GM13976 (cell line): Measurements from ENCODE around the gene BAMBI.
"Not testable (repeated sequence)": the region's sequence is repeated elsewhere in the genome, so short reads cannot be mapped to it uniquely, and the experiment has no call there.

Experiments used
- DNase-seq: peaks from one replicate; pipeline ENCODE4 v3.0.0; 2012; ENCODE audit warnings: low spot score
- in situ Hi-C: fragments of 300-500 bp; cut with MboI; formaldehyde crosslinking; loops from one replicate; pipeline ENCODE4 v1.12.0; 2022; ENCODE audit warnings: low sequenced_read_pairs, mixed read lengths, inconsistent platforms; ENCODE audit not compliant: unreplicated experiment
- TF ChIP-seq, protein P1 (sequence below): IDR thresholded peaks from 2 replicates; pipeline ENCODE4 v1.5.1; 2012; ENCODE audit warnings: borderline replicate concordance, mild to moderate bottlenecking; ENCODE audit not compliant: insufficient read depth; ENCODE audit errors: extremely low read depth, missing control alignments, control extremely low read depth

Gene BAMBI

DNA sequence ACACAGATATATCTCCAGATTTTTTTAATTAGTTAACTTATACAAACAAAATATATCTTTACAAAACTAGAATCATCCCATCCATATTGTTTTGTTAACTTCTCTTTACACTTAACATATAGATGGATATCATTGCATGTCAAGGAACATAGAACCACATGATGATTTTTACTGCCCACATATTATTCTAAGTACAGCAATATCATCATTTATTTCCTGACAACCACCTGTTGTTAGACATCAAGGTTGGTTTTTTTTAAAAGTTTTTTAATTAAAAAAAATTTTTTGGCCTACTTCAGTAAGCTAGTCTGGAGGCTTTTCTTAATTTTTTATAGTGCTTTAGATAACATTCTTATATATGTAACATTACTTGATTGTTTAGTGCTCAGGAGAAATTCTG is 38.9 kb upstream of the BAMBI start:
- TF ChIP-seq, protein P1, sequence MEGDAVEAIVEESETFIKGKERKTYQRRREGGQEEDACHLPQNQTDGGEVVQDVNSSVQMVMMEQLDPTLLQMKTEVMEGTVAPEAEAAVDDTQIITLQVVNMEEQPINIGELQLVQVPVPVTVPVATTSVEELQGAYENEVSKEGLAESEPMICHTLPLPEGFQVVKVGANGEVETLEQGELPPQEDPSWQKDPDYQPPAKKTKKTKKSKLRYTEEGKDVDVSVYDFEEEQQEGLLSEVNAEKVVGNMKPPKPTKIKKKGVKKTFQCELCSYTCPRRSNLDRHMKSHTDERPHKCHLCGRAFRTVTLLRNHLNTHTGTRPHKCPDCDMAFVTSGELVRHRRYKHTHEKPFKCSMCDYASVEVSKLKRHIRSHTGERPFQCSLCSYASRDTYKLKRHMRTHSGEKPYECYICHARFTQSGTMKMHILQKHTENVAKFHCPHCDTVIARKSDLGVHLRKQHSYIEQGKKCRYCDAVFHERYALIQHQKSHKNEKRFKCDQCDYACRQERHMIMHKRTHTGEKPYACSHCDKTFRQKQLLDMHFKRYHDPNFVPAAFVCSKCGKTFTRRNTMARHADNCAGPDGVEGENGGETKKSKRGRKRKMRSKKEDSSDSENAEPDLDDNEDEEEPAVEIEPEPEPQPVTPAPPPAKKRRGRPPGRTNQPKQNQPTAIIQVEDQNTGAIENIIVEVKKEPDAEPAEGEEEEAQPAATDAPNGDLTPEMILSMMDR, result no peak
- in situ Hi-C loops, result no loop called here
- DNase-seq, result no peak

DNA sequence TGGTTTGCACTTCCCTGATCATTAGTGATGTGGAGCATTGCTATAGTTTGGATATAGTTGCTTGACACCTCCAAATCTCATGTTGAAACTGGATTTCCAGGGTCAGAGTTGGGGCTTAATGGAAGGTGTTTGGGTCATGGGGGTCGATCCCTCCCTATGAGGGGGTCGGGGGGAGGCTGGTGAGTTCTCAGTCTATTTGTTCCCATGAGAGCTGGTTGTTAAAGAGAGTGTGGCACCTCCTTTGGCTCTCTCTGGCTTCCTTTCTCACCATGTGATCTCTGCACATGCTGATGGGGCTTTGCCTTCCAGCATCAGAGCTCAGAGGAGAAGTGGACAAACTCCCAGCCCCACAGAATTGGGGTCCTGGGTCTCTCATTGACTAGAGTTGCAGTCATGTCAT is 36.8 kb upstream of the BAMBI start:
- DNase-seq, result no peak
- in situ Hi-C loops, result no loop called here
- TF ChIP-seq, protein P1, result no peak

DNA sequence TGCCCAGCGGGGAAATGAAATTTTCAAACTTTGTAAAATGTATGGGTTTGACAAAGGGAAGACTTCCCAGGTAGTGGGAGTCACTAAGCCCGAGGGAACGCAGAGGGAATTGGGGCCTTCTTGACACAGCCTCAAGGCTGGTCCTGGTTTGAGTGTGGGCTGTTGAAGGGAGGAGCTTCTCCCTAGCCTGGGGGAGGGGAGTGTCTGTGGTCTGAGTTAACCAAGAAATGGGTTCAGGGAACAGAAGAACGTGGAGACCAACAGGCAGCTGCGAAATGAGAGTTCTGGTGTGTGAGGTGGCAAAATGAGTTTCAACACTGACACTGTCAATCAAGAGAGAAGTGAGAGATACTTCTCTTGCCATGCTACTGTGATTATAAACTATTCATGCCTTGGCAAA is 32.7 kb upstream of the BAMBI start:
- in situ Hi-C loops, result no loop called here
- TF ChIP-seq, protein P1, result no peak
- DNase-seq, result no peak

DNA sequence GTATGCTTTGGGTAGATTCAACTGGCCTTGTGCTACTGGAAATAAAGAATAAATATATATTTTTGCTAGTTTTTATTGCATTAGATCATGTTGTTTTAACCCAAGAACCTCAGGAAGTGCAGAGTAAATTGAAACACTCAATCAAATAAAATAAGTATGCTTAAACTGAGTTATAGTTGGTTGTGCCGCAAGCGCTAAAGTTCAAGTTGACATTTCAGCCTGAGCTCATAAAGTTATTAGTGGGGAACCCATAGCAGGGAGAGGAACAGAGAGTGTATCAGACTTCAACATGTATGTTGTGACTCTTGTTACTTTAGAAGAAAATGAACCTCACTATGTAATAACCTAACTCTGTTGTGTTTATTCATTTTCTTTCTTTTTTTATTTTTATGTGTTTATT is 25.2 kb upstream of the BAMBI start:
- TF ChIP-seq, protein P1, result no peak
- DNase-seq, result no peak
- in situ Hi-C loops, result loop anchor here (25.0 kb wide), 2 partner anchors 485 to 660 kb away; no protein-coding TSS in a partner anchor

DNA sequence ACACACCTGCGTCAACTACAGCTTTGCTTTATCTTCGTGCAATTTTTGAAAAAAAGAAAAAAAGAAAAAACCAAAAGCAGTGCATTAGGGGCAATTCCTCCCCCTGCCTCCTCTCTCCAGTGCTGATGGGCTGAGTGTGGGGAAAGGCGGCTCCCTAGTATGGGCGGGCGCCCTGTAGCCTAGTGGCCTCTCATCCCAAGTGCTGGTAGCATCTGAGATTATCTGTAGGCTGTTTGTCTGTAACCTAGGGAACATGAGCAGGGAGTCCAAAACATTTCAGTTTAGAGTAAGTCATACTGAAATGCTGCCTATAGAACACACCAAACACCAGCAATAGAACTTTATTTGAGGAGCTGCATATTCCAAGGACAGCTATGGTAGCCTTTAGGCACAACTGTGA is 24.6 kb upstream of the BAMBI start:
- TF ChIP-seq, protein P1, result no peak
- in situ Hi-C loops, result loop anchor here (25.0 kb wide), 2 partner anchors 485 to 660 kb away; no protein-coding TSS in a partner anchor
- DNase-seq, result no peak

DNA sequence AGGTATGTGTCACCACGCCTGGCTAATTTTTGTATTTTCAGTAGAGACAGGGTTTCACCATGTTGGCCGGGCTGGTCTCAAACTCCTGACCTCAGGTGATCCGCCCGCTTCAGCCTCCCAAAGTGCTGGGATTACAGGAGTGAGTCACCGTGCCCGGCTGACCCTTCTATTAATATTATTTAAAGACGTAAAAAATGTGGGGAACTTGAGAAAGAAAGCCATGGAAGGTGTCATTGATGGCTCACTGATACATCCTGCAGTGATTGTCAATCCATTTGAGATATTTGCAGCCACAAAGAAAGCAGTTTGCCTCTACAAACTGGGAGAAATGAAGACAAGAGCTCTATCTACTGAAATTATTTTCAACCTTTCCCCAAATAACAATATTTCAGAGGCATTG is 18.5 kb upstream of the BAMBI start:
- in situ Hi-C loops, result loop anchor here (25.0 kb wide), 2 partner anchors 478 to 653 kb away; no protein-coding TSS in a partner anchor
- not testable (repeated sequence) for DNase-seq

DNA sequence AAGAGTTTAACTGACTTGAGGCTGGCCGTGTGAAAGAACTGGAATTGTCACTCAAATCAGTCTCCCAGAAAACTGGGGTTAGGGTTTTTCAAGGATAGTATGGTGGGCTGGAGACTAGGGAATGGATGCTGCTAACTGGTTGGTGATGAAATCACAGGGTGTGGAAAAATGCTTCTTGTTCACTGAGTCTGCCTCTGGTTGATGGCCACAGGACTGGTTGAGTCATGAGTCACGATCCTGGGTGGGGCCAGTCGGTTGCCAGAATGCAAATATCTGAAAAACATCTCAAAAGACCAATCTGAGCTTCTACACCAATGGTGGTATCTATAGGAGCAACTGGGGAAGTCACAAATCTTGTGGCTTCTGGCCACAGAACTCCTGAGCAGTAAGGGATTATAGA is 16.3 kb upstream of the BAMBI start:
- TF ChIP-seq, protein P1, result no peak
- in situ Hi-C loops, result loop anchor here (25.0 kb wide), 2 partner anchors 476 to 651 kb away; no protein-coding TSS in a partner anchor
- DNase-seq, result no peak
